Liver (tissue), 3 donors: Measurements from ENCODE around the gene EFS.

Experiments
- CTCF ChIP-seq: fragments of 150-350 bp; IDR thresholded peaks from 2 replicates; pipeline ENCODE4 v1.5.1; 2017; ENCODE audit warnings: improper control_type of control experiment, low read depth, low read length; ENCODE audit not compliant: missing input control
- MAX ChIP-seq: IDR thresholded peaks from 2 replicates; pipeline ENCODE4 v1.6.1; 2016; ENCODE audit warnings: antibody characterized with exemption
- REST ChIP-seq: IDR thresholded peaks from 2 replicates; pipeline ENCODE4 v1.6.1; 2016; ENCODE audit warnings: antibody characterized with exemption, mild to moderate bottlenecking
- SP1 ChIP-seq: IDR thresholded peaks from 2 replicates; pipeline ENCODE4 v1.6.1; 2018; ENCODE audit warnings: antibody characterized with exemption, mild to moderate bottlenecking
- donor health status: healthy.
- donor health status: healthy.

- no peak for TF ChIP-seq CTCF
- no peak for TF ChIP-seq MAX
- no peak for TF ChIP-seq REST
- TF ChIP-seq SP1, result no peak
These were observed 54.4 kb downstream of the EFS start for GRCh38 chr14:23310546-23310945.
